ENCODE data around the gene RETN.

Gene RETN

DNA sequence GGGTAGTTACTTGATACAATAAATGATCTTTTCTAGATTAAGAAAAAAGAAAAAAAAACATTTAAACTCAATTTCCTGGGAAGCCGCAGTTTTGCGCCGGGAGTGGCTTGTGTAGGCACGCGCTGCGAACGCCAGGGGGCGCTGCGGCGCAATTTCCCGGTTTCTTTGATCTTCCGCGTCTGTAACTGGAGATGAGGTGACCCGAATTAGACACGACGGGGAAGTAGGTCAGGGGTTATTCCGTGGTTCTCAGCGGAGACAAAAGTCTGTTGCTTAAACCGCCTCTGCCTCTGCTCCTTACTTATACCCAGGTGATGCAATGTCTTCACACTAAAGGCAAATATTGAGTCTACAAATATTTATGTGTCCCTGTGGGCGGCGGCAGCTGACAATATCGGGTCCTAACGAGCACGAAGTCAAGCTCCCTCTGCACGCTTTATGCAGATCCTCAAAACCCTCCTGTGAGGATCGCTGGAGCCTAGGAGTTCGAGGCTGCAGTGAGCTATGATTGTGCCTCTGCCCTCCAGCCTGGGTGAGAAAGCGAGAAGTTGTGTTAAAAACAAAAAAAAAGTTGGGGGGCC lies 16.7 kb upstream of the RETN start:
- peak overlapping the region in 5 of 7 experiments; percentile 21 to 72 (median 40) for H3K4me3 ChIP-seq (ENCODE audit: control insufficient read depth in 1 of 7, extremely low read depth in 1 of 7, insufficient read depth in 4 of 7, low read depth in 2 of 7, low read length in 6 of 7)
- no peak overlapping the region for H3K27ac ChIP-seq (ENCODE audit: insufficient read depth in 1 of 2, low read depth in 1 of 2, low read length in 2 of 2, poor library complexity in 1 of 2, severe bottlenecking in 2 of 2)
- H3K27me3 ChIP-seq (replicated peaks in 2 of 5; ENCODE audit: control insufficient read depth in 4 of 5, insufficient read depth in 5 of 5, low read length in 4 of 5) = peaks cover 0 to 4% (median 0%) of the 10 kb centered on the region in 5 experiments
- no peaks in the 10 kb centered on the region for H3K9me3 ChIP-seq (ENCODE audit: control extremely low read depth in 1 of 5, control insufficient read depth in 4 of 5, insufficient read depth in 2 of 5, low read depth in 1 of 5, low read length in 4 of 5)
- peak; percentile 80 to 90 (median 90) for DNase-seq
- WGBS (ENCODE audit: insufficient coverage) = 6% methylated on average over 19 of the region's 28 CpGs
- peaks cover 0 to 26% (median 5%) of the 10 kb centered on the region in 4 experiments for H3K4me1 ChIP-seq (ENCODE audit: control extremely low read depth in 1 of 4, control insufficient read depth in 4 of 4, insufficient read depth in 4 of 4, low read length in 3 of 4)
- peaks cover 0 to 4% (median 2%) of the 10 kb centered on the region in 4 experiments for H3K36me3 ChIP-seq (ENCODE audit: control insufficient read depth in 4 of 4, insufficient read depth in 4 of 4, low read length in 3 of 4)
- ChIA-PET CTCF (interaction anchor here (0.7 to 3.3 kb wide), 9 partner anchors 11 to 148 kb away, joined by 3 to 19 read pairs (median 4); partner anchors contain the start of genes MCEMP1, STXBP2 and TRAPPC5), POLR2A (interaction anchor here (0.5 to 0.6 kb wide), 3 partner anchors 8 to 285 kb away, joined by 3 read pairs; no protein-coding TSS in a partner anchor)

DNA sequence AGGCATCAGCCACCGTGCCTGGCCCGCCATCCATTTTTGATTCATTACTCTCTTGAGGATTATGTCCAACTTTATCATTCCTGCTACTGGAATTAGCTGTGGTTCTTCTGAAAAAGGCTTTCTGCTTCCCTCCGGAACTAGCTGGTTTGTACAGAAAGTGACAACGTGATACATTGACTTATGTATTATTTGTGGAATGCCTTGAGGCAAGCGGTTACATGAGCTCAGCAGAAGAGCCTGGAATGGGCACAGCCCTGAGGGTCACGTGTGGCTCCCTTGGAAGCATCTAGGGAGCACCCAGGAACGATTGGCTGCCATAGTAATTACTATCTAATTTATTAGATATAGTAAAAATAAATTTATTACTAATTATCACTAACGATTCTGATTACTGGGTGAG lies 14.4 kb upstream of the RETN start:
- Histone ChIP-seq H3K36me3 (ENCODE audit: control insufficient read depth in 4 of 4, insufficient read depth in 4 of 4, low read length in 3 of 4) (no peaks in the 10 kb centered on the region), H3K9me3 (ENCODE audit: control extremely low read depth in 1 of 5, control insufficient read depth in 4 of 5, insufficient read depth in 2 of 5, low read depth in 1 of 5, low read length in 4 of 5) (no peaks in the 10 kb centered on the region), H3K27me3 (replicated peaks in 2 of 5; ENCODE audit: control insufficient read depth in 4 of 5, insufficient read depth in 5 of 5, low read length in 4 of 5) (peaks cover 0 to 4% (median 0%) of the 10 kb centered on the region in 5 experiments), H3K4me1 (ENCODE audit: control extremely low read depth in 1 of 4, control insufficient read depth in 4 of 4, insufficient read depth in 4 of 4, low read length in 3 of 4) (peaks cover 4 to 37% (median 14%) of the 10 kb centered on the region in 4 experiments), H3K4me3 (ENCODE audit: control insufficient read depth in 1 of 7, extremely low read depth in 1 of 7, insufficient read depth in 4 of 7, low read depth in 2 of 7, low read length in 6 of 7) (no peak overlapping the region), H3K27ac (ENCODE audit: insufficient read depth in 1 of 2, low read depth in 1 of 2, low read length in 2 of 2, poor library complexity in 1 of 2, severe bottlenecking in 2 of 2) (no peak overlapping the region)
- ChIA-PET CTCF (interaction anchor here (1.1 to 1.5 kb wide), 5 partner anchors 10 to 146 kb away, joined by 3 to 8 read pairs (median 4); partner anchors contain the start of gene RETN), POLR2A (no interaction called here)
- WGBS (ENCODE audit: insufficient coverage) = 100% methylated on average over 4 of the region's 8 CpGs
- DNase-seq = no peak

DNA sequence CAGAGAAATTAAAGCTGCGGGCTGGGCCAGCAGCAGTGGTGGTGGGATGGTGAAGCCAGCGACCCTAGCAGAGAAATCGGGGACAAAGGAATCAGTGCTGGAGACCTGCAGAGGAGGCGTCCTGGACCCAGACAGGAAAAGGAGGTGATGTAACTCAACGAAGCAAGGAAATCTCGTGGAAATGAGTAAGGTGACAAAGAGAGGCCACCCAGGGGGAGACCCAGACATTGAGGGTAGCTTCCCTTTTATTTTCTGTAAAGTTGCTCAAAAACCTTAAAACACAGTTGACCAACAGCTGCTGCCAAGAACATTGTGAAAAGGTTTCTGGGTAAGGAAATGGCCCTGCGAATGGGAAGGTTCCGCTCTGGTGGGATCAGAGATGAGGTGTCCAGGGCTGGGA lies 13.3 kb upstream of the RETN start:
- H3K4me1 ChIP-seq (ENCODE audit: control extremely low read depth in 1 of 4, control insufficient read depth in 4 of 4, insufficient read depth in 4 of 4, low read length in 3 of 4) = peaks cover 4 to 37% (median 14%) of the 10 kb centered on the region in 4 experiments
- peaks cover 0 to 4% (median 0%) of the 10 kb centered on the region in 5 experiments for H3K27me3 ChIP-seq (replicated peaks in 2 of 5; ENCODE audit: control insufficient read depth in 4 of 5, insufficient read depth in 5 of 5, low read length in 4 of 5)
- no peaks in the 10 kb centered on the region for H3K9me3 ChIP-seq (ENCODE audit: control extremely low read depth in 1 of 5, control insufficient read depth in 4 of 5, insufficient read depth in 2 of 5, low read depth in 1 of 5, low read length in 4 of 5)
- CTCF ChIA-PET = interaction anchor here (0.7 to 3.0 kb wide), 3 partner anchors 15 to 112 kb away, joined by 4 to 13 read pairs (median 6); partner anchors contain the start of gene TRAPPC5
- H3K4me3 ChIP-seq (ENCODE audit: control insufficient read depth in 1 of 7, extremely low read depth in 1 of 7, insufficient read depth in 4 of 7, low read depth in 2 of 7, low read length in 6 of 7) = no peak overlapping the region
- no peaks in the 10 kb centered on the region for H3K36me3 ChIP-seq (ENCODE audit: control insufficient read depth in 4 of 4, insufficient read depth in 4 of 4, low read length in 3 of 4)
- 63% methylated on average over 8 of the region's 8 CpGs for WGBS (ENCODE audit: insufficient coverage)
- DNase-seq = peak in 2 of 3 donors; percentile 14 to 35
- POLR2A ChIA-PET = interaction anchor here (1.3 kb wide), 1 partner anchor 18 kb away, joined by 3 read pairs; the partner anchor contains the start of gene STXBP2
- H3K27ac ChIP-seq (ENCODE audit: insufficient read depth in 1 of 2, low read depth in 1 of 2, low read length in 2 of 2, poor library complexity in 1 of 2, severe bottlenecking in 2 of 2) = no peak overlapping the region

DNA sequence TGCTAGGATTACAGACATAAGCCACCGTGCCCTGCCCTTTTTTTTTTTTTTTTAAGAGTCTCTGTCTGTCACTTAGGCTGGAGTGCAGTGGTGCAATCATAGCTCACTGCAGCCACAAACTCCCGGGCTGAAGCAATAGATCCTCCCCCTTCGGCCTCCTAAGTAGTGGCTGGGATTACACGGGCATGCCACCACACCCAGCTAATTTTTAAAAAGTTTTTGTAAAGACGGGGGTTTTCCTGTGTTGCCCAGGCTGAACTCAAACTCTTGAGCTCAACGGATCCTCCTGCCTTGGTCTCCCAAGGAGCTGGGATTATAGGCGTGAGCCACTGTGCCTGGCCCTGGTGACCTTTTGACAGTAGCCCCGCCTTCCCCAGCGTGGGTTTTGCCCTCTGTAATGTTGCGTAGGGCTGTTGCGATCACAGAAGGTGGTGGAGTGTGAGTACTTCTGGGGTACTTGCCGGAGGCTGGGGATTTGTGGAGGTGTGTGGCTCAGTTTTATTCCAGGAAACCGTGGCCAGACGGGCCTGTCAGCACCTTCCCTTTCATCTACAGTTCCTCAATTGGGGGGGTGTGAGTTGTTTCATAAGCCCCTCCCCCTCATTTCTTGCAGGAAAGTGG lies 11.6 kb upstream of the RETN start:
- DNase-seq = peak in 2 of 3 donors; percentile 72 to 81
- no peak overlapping the region for H3K4me3 ChIP-seq (ENCODE audit: control insufficient read depth in 1 of 7, extremely low read depth in 1 of 7, insufficient read depth in 4 of 7, low read depth in 2 of 7, low read length in 6 of 7)
- WGBS (ENCODE audit: insufficient coverage) = 38% methylated on average over 3 of the region's 14 CpGs
- peak overlapping the region in 1 of 2 experiments; percentile 36 for H3K27ac ChIP-seq (ENCODE audit: insufficient read depth in 1 of 2, low read depth in 1 of 2, low read length in 2 of 2, poor library complexity in 1 of 2, severe bottlenecking in 2 of 2)
- no peaks in the 10 kb centered on the region for H3K9me3 ChIP-seq (ENCODE audit: control extremely low read depth in 1 of 5, control insufficient read depth in 4 of 5, insufficient read depth in 2 of 5, low read depth in 1 of 5, low read length in 4 of 5)
- ChIA-PET CTCF (interaction anchor here (0.6 to 3.0 kb wide), 7 partner anchors 19 to 1964 kb away, joined by 3 to 13 read pairs (median 4); partner anchors contain the start of gene TRAPPC5), POLR2A (interaction anchor here (0.6 kb wide), 1 partner anchor 246 kb away, joined by 3 read pairs; the partner anchor contains the start of gene MAP2K7)
- H3K27me3 ChIP-seq (replicated peaks in 2 of 5; ENCODE audit: control insufficient read depth in 4 of 5, insufficient read depth in 5 of 5, low read length in 4 of 5) = peaks cover 0 to 3% (median 0%) of the 10 kb centered on the region in 5 experiments
- H3K4me1 ChIP-seq (ENCODE audit: control extremely low read depth in 1 of 4, control insufficient read depth in 4 of 4, insufficient read depth in 4 of 4, low read length in 3 of 4) = peaks cover 4 to 35% (median 13%) of the 10 kb centered on the region in 4 experiments
- no peaks in the 10 kb centered on the region for H3K36me3 ChIP-seq (ENCODE audit: control insufficient read depth in 4 of 4, insufficient read depth in 4 of 4, low read length in 3 of 4)

DNA sequence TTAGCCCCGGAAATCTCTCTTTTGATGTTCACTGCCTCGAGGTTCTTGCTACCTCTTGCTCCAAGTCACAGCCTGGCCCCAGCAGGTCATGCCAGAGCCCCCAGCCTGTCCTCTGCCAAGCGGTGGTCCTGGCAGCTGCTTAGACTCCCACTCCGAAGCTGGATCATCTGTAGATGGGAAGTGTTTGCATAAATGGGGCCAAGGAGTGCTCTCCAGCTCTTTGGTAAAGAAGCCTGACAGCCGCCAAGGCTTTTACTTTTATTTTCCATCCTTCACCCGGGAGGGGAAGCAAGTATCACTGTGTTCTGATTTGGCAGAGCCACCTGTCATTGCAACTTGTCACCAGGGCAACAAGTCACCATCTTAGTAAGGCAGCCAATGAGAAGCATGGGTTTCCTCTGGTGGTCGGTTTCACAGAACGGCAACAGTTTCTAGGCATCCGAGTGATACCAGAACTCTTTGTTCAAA lies 10.6 kb upstream of the RETN start:
- Histone ChIP-seq H3K9me3 (ENCODE audit: control extremely low read depth in 1 of 5, control insufficient read depth in 4 of 5, insufficient read depth in 2 of 5, low read depth in 1 of 5, low read length in 4 of 5) (no peaks in the 10 kb centered on the region), H3K4me3 (ENCODE audit: control insufficient read depth in 1 of 7, extremely low read depth in 1 of 7, insufficient read depth in 4 of 7, low read depth in 2 of 7, low read length in 6 of 7) (peak overlapping the region in 2 of 7 experiments; percentile 11 to 45), H3K36me3 (ENCODE audit: control insufficient read depth in 4 of 4, insufficient read depth in 4 of 4, low read length in 3 of 4) (no peaks in the 10 kb centered on the region), H3K27me3 (replicated peaks in 2 of 5; ENCODE audit: control insufficient read depth in 4 of 5, insufficient read depth in 5 of 5, low read length in 4 of 5) (peaks cover 0 to 3% (median 0%) of the 10 kb centered on the region in 5 experiments), H3K4me1 (ENCODE audit: control extremely low read depth in 1 of 4, control insufficient read depth in 4 of 4, insufficient read depth in 4 of 4, low read length in 3 of 4) (peaks cover 4 to 29% (median 12%) of the 10 kb centered on the region in 4 experiments), H3K27ac (ENCODE audit: insufficient read depth in 1 of 2, low read depth in 1 of 2, low read length in 2 of 2, poor library complexity in 1 of 2, severe bottlenecking in 2 of 2) (no peak overlapping the region)
- POLR2A ChIA-PET = interaction anchor here (0.6 kb wide), 1 partner anchor 118 kb away, joined by 6 read pairs; no protein-coding TSS in a partner anchor
- 50% methylated on average over 8 of the region's 9 CpGs for WGBS (ENCODE audit: insufficient coverage)
- CTCF ChIA-PET = interaction anchor here (1.2 kb wide), 1 partner anchor 20 kb away, joined by 3 read pairs; no protein-coding TSS in a partner anchor
- DNase-seq = peak in 2 of 3 donors; percentile 78 to 89

DNA sequence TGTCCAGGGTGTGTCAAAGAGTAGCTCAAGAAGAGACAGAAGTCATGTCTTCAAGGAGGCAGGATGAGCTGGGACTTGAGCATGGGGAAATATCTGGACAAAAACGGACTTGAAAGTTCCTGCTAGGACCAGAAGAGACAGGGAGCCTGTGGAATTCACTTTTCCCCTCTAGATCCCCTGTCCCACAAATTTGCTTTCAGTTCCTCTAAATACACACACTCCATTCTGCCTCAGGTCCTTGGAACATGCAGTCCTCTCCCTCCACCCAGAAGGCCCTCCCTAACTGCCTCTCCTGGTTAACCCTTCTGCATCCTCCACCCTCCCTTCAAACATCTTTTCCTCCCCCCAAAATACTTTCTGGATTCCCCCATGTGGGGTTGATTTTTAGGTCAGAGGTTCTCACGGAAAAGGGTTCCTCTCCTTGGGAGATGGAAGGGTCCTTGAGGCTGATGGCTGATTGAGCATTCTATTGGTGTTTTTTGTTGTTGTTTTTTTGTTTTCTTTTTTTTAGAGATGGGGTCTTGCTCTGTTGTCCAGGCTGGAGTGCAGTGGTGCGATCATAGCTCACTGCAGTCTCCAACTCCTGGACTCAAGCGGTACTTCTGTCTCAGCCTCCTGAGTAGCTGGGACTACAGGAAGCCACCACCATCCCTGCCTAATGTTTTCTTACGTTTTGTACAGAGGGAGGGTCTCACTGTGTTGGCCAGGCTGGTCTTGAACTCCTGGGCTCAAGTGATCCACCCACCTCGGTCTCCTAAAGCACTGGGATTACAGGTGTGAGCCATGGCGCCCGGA lies 6.9 kb upstream of the RETN start:
- WGBS (ENCODE audit: insufficient coverage) = 84% methylated on average over 4 of the region's 8 CpGs
- H3K36me3 ChIP-seq (ENCODE audit: control insufficient read depth in 4 of 4, insufficient read depth in 4 of 4, low read length in 3 of 4) = no peaks in the 10 kb centered on the region
- H3K9me3 ChIP-seq (ENCODE audit: control extremely low read depth in 1 of 5, control insufficient read depth in 4 of 5, insufficient read depth in 2 of 5, low read depth in 1 of 5, low read length in 4 of 5) = no peaks in the 10 kb centered on the region
- H3K27me3 ChIP-seq (replicated peaks in 2 of 5; ENCODE audit: control insufficient read depth in 4 of 5, insufficient read depth in 5 of 5, low read length in 4 of 5) = peaks cover 0 to 3% (median 0%) of the 10 kb centered on the region in 5 experiments
- H3K4me3 ChIP-seq (ENCODE audit: control insufficient read depth in 1 of 7, extremely low read depth in 1 of 7, insufficient read depth in 4 of 7, low read depth in 2 of 7, low read length in 6 of 7) = no peak overlapping the region
- POLR2A ChIA-PET = no interaction called here
- H3K27ac ChIP-seq (ENCODE audit: insufficient read depth in 1 of 2, low read depth in 1 of 2, low read length in 2 of 2, poor library complexity in 1 of 2, severe bottlenecking in 2 of 2) = no peak overlapping the region
- peaks cover 4 to 12% (median 10%) of the 10 kb centered on the region in 4 experiments for H3K4me1 ChIP-seq (ENCODE audit: control extremely low read depth in 1 of 4, control insufficient read depth in 4 of 4, insufficient read depth in 4 of 4, low read length in 3 of 4)
- DNase-seq = no peak
- CTCF ChIA-PET = interaction anchor here (1.1 to 1.3 kb wide), 3 partner anchors 19 to 138 kb away, joined by 3 to 6 read pairs (median 3); partner anchors contain the start of gene TRAPPC5

Measured in common myeloid progenitor, CD34-positive (primary cell).